A549 (cell line): Measurements from ENCODE around the gene C6orf132.

Experiments used
- MYC ChIP-seq: IDR thresholded peaks from 2 replicates; pipeline ENCODE4 v1.6.1; 2012; ENCODE audit warnings: mild to moderate bottlenecking, inconsistent platforms, low read length, improper control_type of control experiment, borderline replicate concordance
- POLR2AphosphoS2 ChIP-seq: conservative IDR thresholded peaks from 2 replicates; pipeline ENCODE4 v1.6.1; 2012; ENCODE audit warnings: low read length, improper control_type of control experiment, inconsistent platforms
- RCOR1 ChIP-seq: fragments of 150-350 bp; IDR thresholded peaks from 2 replicates; pipeline ENCODE4 v1.6.1; 2014; ENCODE audit warnings: antibody characterized with exemption, low read length, low read depth
- TF ChIP-seq, protein P1 (sequence below): fragments of 250-450 bp; sonication (Bioruptor Pico); IDR thresholded peaks from 2 replicates; pipeline ENCODE4 v1.5.0; 2020; ENCODE audit warnings: low read depth, mild to moderate bottlenecking, moderate library complexity
- TF ChIP-seq, protein P2 (sequence below): fragments of >200 bp; sonication (Bioruptor Twin); formaldehyde crosslinking; IDR thresholded peaks from 3 replicates; pipeline ENCODE4 v1.5.1; 2016

DNA sequence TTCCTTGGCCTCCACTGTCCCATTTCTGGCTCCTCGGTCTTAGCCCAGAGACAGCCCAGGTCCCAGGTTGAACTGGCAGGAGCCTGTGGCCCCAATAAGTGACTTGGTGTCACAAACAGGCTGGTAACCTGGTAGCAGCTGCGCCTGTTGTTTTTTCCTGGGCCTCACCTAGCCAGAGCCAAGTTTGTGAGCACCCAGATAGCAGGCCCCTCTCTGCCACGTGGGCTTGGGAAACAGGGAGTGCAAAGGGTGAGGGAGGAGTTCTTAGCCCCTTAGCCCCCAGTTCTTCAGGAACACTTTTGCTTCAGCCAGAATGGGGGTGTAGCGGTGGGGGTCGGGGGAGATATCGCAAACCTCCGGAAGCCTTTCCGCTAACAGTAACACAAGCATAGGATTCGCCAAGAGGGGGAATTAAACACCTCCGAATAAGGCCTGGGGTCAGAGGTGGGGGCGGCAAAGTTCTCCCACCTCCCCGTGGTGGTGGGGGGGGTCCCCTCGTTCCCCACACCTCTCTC, 760 bp downstream of the C6orf132 start:
- TF ChIP-seq RCOR1 (no peak), MYC (no peak), POLR2AphosphoS2 (no peak)
- TF ChIP-seq, protein P1, sequence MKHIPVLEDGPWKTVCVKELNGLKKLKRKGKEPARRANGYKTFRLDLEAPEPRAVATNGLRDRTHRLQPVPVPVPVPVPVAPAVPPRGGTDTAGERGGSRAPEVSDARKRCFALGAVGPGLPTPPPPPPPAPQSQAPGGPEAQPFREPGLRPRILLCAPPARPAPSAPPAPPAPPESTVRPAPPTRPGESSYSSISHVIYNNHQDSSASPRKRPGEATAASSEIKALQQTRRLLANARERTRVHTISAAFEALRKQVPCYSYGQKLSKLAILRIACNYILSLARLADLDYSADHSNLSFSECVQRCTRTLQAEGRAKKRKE (CRISPR knock-in tag) = no peak
- TF ChIP-seq, protein P2, sequence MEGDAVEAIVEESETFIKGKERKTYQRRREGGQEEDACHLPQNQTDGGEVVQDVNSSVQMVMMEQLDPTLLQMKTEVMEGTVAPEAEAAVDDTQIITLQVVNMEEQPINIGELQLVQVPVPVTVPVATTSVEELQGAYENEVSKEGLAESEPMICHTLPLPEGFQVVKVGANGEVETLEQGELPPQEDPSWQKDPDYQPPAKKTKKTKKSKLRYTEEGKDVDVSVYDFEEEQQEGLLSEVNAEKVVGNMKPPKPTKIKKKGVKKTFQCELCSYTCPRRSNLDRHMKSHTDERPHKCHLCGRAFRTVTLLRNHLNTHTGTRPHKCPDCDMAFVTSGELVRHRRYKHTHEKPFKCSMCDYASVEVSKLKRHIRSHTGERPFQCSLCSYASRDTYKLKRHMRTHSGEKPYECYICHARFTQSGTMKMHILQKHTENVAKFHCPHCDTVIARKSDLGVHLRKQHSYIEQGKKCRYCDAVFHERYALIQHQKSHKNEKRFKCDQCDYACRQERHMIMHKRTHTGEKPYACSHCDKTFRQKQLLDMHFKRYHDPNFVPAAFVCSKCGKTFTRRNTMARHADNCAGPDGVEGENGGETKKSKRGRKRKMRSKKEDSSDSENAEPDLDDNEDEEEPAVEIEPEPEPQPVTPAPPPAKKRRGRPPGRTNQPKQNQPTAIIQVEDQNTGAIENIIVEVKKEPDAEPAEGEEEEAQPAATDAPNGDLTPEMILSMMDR = no peak
